ENCODE data around the gene ZMIZ2.

GRCh38 chr7:44797329-44798258, 48.9 kb downstream of the ZMIZ2 start:
- TF ChIP-seq, protein P1, sequence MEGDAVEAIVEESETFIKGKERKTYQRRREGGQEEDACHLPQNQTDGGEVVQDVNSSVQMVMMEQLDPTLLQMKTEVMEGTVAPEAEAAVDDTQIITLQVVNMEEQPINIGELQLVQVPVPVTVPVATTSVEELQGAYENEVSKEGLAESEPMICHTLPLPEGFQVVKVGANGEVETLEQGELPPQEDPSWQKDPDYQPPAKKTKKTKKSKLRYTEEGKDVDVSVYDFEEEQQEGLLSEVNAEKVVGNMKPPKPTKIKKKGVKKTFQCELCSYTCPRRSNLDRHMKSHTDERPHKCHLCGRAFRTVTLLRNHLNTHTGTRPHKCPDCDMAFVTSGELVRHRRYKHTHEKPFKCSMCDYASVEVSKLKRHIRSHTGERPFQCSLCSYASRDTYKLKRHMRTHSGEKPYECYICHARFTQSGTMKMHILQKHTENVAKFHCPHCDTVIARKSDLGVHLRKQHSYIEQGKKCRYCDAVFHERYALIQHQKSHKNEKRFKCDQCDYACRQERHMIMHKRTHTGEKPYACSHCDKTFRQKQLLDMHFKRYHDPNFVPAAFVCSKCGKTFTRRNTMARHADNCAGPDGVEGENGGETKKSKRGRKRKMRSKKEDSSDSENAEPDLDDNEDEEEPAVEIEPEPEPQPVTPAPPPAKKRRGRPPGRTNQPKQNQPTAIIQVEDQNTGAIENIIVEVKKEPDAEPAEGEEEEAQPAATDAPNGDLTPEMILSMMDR (IDR thresholded peaks at IDR 0.05), result peak in 4 of 6 experiments; percentile 11 to 27 (median 22)
- peak in 1 of 2 donors; percentile 63 for TF ChIP-seq POLR2A (IDR thresholded peaks at IDR 0.05)

Data from thyroid gland (tissue), 4 donors.